Measurements from ENCODE around the gene DPYSL4.

GRCh38 chr10:132206377-132206745 is 19.6 kb downstream of the DPYSL4 start:
- TF ChIP-seq CTCF (IDR thresholded peaks at IDR 0.05; ENCODE audit: low read depth, low read length, poor library complexity, severe bottlenecking) (no peak), EZH2phosphoT487 (IDR thresholded peaks at IDR 0.05; ENCODE audit: borderline replicate concordance, low read length) (no peak)
